Rectal smooth muscle tissue (tissue), 1 donor: ENCODE results near the gene SOCS1.
A peak's percentile ranks its signal among the peaks of the same experiment; 100 is the strongest.

Source experiments
- H3K27ac ChIP-seq: one replicate; pipeline ENCODE4 v1.7.0; 2013; ENCODE audit warnings: low read depth, low read length, inconsistent platforms
- H3K27me3 ChIP-seq: one replicate; pipeline ENCODE4 v1.7.0; 2013; ENCODE audit warnings: low read length; ENCODE audit not compliant: control insufficient read depth, insufficient read depth
- H3K36me3 ChIP-seq: one replicate; pipeline ENCODE4 v1.7.0; 2013; ENCODE audit warnings: low read length; ENCODE audit not compliant: control insufficient read depth, insufficient read depth
- H3K4me1 ChIP-seq: one replicate; pipeline ENCODE4 v1.7.0; 2013; ENCODE audit warnings: low read length; ENCODE audit not compliant: control insufficient read depth, insufficient read depth
- H3K4me3 ChIP-seq: one replicate; pipeline ENCODE4 v1.7.0; 2013; ENCODE audit warnings: low read length
- H3K9ac ChIP-seq: one replicate; pipeline ENCODE4 v1.7.0; 2013; ENCODE audit warnings: low read length

SOCS1 gene

DNA sequence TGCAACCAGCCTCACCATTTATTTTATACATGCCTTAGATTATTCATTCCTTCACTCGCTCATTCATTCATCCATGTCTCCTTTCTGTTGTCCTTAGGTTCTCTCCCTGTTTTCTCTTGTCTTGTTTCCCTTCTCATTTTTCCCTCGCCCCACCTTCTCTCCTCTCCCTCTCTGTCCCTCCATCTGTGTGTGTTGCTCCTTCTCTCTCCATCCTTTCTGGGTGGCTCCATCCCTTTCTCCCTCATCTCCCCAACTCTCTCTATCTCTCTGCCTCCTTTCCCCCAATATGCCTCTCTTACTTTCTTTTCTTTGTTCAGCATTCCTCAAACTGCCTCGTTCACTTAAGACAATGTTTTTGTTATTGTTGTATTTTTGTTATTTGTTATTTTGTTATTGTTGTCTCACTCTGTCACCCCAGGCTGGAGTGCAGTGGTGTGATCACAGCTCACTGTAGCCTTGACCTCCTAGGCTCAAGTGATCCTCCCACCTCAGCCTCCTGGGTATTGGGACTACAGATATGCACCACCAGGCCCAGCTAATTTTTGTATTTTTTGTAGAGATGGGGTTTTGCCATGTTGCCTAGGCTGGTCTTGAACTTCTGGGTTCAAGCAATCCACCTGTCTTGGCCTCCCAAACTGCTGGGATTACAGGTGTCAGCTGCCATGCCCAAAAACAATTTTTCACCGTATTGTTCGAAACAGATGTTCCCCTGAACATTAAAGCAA, 14.4 kb downstream of the SOCS1 start:
- no peak overlapping the region for H3K27ac ChIP-seq
- no peak overlapping the region for H3K9ac ChIP-seq
- no peak overlapping the region for H3K4me3 ChIP-seq
- H3K4me1 ChIP-seq: no peaks in the 10 kb centered on the region
- H3K27me3 ChIP-seq: no peaks in the 10 kb centered on the region
- H3K36me3 ChIP-seq: no peaks in the 10 kb centered on the region

GRCh38 chr16:11240636-11241473, 15.1 kb downstream of the SOCS1 start:
- Histone ChIP-seq H3K36me3 (no peaks in the 10 kb centered on the region), H3K4me3 (no peak overlapping the region), H3K27ac (no peak overlapping the region), H3K4me1 (no peaks in the 10 kb centered on the region), H3K9ac (no peak overlapping the region), H3K27me3 (no peaks in the 10 kb centered on the region)

DNA sequence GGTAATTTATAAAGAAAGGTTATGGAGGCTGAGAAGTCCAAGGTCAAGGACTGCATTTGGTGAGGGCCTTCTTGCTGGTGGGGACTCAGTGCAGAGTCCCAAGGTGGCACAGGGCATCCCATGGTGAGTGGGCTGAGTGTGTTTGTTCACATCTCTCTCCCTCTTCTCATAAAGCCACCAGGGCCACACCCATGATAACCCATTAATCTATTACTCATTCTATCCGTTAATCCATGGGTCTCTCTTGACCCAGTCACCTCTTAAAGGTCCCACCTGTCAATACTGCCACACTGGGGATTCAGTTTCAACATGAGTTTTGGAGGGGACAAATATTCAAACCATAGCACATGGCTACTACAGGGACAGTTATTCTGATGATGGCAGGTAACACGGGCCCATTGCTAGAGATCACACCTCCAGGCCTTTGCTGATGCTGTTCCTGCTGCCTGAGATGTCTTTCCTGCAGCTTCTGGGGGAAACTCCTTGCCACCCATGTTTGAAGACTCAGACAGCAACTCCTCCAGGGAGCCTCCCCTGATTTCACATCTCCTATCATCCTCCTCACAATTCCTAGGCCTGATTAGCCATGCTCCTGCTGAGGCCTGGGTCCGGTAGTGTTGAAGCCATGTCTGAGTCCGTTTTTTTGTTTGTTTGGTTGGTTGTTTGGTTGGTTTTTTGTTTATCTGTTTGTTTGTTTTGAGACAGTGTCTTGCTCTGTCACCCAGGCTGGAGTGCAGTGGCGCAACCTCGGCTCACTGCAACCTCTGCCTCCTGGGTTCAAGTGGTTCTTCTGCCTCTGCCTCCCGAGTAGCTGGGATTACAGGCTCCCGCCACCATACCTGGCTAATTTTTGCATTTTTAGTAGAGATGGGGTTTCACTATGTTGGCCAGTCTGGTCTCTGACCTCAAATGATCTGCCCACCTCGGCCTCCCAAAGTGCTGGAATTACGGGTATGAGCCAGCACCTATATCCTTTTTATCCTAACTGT, 16.1 kb downstream of the SOCS1 start:
- no peak overlapping the region for H3K27ac ChIP-seq
- no peaks in the 10 kb centered on the region for H3K4me1 ChIP-seq
- H3K4me3 ChIP-seq: no peak overlapping the region
- no peak overlapping the region for H3K9ac ChIP-seq
- H3K36me3 ChIP-seq: no peaks in the 10 kb centered on the region
- H3K27me3 ChIP-seq: no peaks in the 10 kb centered on the region

- Histone ChIP-seq H3K27me3 (no peaks in the 10 kb centered on the region), H3K9ac (no peak overlapping the region), H3K36me3 (no peaks in the 10 kb centered on the region), H3K27ac (no peak overlapping the region), H3K4me3 (no peak overlapping the region), H3K4me1 (no peaks in the 10 kb centered on the region)
Measured at GRCh38 chr16:11238272-11239202, 17.5 kb downstream of the SOCS1 start.

DNA sequence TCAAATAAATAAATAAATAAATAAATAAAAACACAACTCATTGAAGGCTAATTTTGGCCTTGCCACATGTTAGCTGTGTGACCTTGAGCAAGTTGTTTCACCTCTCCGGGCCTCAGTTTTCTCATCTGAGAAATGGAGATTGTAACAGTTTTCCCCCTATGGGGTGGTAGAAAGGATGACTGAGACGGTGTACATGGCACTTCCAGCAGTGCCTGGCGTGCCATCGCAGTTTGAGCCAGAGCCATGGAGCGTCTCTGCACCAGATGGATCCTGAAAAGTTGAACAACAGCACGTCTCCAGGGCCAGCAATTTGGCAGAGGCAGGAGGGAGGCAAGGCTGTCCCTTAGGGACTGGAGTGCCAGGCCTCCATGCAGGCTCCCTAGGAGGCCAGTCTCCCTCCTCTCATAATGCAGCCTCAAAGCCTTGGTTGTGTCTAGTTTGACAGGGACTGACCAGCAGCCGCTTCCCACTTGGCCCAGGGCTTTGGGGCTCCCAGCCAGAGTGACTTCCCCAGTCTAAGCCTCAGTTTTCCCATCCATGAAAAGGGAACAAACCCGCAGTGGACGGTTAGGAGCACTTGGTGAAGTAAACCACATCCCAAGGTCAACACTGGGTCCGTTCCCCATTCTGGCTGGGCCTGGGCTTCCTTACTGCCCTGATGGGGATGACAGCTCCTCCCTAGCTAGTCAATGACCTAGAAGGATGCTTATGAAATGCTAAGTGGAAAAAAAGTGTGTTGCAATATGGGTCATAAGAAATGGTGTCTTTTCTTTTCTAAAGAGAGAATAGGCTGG, 19.3 kb downstream of the SOCS1 start:
- Histone ChIP-seq H3K27ac (no peak overlapping the region), H3K4me1 (no peaks in the 10 kb centered on the region), H3K27me3 (no peaks in the 10 kb centered on the region), H3K9ac (no peak overlapping the region), H3K36me3 (no peaks in the 10 kb centered on the region), H3K4me3 (no peak overlapping the region)

- Histone ChIP-seq H3K27me3 (no peaks in the 10 kb centered on the region), H3K4me1 (no peaks in the 10 kb centered on the region), H3K9ac (no peak overlapping the region), H3K4me3 (no peak overlapping the region), H3K36me3 (no peaks in the 10 kb centered on the region), H3K27ac (no peak overlapping the region)
Measured at GRCh38 chr16:11235703-11235991, 20.4 kb downstream of the SOCS1 start.

- H3K4me1 ChIP-seq: no peaks in the 10 kb centered on the region
- no peaks in the 10 kb centered on the region for H3K27me3 ChIP-seq
- no peak overlapping the region for H3K4me3 ChIP-seq
- no peak overlapping the region for H3K9ac ChIP-seq
- H3K36me3 ChIP-seq: no peaks in the 10 kb centered on the region
- H3K27ac ChIP-seq: no peak overlapping the region
Measured at GRCh38 chr16:11234884-11235702, 20.9 kb downstream of the SOCS1 start.

- Histone ChIP-seq H3K4me1 (no peaks in the 10 kb centered on the region), H3K4me3 (no peak overlapping the region), H3K36me3 (no peaks in the 10 kb centered on the region), H3K27ac (no peak overlapping the region), H3K9ac (no peak overlapping the region), H3K27me3 (no peaks in the 10 kb centered on the region)
Measured at GRCh38 chr16:11233727-11234376, 22.2 kb downstream of the SOCS1 start.

DNA sequence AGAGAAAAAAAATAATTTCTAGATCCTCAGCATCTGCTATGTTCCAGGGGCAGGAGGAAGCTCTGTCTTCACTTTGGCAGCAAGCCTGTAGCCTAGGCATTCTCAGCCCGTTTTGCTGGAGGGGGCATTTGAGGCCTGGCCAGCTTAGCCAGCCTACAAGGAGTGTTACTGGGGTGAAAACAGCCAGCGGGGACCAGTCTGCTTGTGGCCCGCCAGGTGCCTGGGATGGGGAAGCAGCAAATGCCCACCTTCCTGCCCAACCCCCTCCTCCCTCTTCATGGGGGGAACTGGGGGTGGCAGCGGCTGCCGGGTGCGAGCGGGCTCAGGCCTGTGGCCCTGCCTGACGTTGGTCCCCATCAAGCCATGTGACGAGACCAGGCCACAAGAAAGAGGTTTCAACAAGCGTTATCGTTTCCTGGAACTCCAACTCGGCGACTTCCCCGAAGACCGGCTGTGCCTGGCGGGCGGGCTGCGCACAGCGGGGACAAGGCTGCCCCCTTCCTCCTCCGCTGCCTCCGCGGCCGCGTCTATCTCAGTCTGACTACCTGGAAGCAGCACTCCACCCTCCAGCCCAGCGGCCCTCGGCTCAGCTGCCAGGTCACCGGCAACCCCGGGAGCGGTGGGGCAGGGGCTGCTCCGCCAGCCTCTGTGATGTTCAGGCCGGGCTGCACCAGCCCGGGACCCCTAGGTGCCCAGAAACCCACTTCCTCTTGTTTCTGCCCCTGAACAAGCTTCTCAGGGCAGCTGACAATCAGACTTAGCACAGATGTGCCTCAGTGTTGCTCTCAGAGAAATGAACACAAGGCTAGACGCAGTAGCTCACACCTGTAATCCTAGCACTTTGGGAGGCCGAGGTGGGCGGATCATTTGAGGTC, 22.9 kb downstream of the SOCS1 start:
- Histone ChIP-seq H3K27ac (no peak overlapping the region), H3K4me1 (no peaks in the 10 kb centered on the region), H3K27me3 (no peaks in the 10 kb centered on the region), H3K4me3 (peak overlapping the region; percentile 21), H3K36me3 (no peaks in the 10 kb centered on the region), H3K9ac (no peak overlapping the region)
